Activated CD4-positive, alpha-beta T cell treated with anti-CD3 and anti-CD28 coated beads, Interleukin-2, amount 50 U/mL, for 1 hour (primary cell): ENCODE data around the gene SNPH.

Experiments used
- DNase-seq: peaks from one replicate; pipeline ENCODE4 v3.0.0-alpha.2; 2020

Gene SNPH

DNA sequence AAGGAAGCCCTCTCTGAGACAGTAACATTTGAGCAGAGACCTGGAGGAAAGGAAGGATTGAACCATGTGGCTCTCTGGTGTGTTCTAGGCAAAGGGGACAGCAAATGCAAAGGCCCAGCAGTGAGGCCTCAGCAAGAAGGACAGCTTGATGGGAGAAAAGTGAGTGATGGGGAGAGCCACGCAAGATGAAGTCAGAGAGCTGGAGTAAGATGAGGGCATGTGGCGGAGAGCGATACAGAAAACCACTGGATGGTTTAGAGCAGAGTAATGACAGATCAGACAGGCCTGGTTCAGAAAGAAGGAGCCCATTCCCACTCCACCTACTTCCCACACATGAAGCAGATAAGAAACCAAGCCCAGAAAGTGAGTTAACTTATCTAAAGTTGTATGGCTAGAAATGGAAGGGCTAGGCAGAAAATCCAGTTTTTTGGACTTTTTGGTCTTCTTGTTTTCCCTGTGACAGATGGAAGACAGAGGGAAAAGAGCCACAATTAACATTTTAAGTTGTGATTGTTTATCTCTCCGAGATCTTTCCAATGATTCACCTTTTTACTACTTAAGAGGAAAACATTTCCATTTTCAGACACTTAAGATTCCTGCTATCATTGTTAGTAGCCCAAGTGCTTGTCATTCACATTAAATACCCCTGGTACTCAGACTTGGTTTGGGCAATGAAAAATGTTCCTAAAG is 723 bp upstream of the SNPH start:
- no peak for DNase-seq

DNA sequence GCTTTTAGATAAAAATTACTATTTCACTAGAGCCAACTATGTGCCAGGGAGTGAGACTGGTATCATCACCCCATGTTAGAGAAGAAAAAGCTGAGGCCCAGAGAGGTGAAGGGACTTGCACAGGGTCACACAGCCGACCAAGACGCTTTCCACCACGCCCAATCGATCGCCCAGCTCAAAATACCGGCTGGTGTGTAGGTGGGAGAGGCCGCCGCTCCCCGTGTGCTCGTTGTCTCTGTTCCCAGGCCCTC is 253 bp upstream of the SNPH start:
- no peak for DNase-seq

DNA sequence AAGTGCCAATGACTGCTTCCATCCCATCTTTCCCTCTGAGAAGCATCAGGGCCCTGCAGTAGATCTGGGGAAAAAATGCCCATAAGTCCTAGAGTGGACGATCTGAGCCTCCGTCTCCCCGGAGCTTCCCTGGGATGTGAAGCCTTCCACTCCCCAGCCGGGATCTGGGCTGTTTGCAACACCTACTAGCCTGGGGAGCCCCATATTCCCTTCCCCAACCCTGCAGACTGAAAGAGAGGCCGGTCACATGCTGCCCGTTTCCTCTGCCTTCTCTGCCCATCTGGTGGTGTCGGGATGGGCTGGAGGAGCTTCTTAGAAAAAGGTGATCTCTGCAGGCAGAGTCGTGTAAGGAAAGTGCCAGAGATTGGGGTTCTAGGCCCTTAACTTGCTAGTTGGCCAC is 1.1 kb downstream of the SNPH start:
- DNase-seq, result no peak

DNA sequence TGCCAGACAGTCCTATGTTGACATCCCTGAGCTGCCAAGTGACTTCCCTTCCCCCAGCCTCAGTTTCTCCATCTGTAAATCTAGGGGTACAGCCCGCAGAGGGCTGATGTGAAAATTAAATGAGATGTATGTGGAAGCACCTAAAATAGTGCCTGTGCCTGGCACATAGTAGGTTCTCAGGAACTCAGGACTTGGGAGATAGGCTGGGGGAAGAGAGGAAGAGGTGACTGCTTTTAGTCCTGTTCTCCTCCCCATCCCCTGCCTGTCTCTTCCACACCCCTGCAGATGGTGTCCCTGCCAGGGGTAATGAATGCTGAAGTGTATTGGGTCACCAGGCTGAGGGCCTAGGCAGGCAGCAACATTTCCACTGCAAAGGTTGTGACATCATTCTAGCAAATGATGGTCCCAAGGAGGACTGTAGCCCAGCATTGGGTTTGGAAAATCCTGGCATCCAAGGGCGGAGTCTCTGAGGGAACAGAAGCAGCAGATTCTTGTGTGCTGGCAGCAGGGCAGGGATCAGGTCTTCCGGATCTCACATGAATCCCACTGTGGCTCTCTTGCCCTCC is 1.8 kb downstream of the SNPH start:
- DNase-seq, result no peak

DNA sequence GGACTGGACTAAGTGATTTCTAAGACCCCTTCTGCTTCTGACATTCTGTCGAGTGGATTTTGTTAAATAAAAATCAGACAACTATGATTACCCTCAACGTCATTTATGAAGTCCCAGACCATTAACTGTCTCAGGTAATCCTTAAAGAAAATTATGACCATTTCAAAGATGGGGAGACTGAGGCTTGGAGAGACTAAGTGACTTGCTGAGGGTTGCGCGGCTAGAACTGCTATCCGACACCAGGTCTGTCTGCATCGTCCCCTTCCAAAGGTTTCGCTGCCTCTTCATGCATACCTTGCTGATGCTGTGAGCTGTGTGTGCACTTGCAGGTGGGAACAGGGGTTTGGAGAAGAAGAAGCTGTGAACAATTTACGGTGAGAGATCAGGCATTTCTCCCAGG is 3.1 kb downstream of the SNPH start:
- DNase-seq, result no peak

DNA sequence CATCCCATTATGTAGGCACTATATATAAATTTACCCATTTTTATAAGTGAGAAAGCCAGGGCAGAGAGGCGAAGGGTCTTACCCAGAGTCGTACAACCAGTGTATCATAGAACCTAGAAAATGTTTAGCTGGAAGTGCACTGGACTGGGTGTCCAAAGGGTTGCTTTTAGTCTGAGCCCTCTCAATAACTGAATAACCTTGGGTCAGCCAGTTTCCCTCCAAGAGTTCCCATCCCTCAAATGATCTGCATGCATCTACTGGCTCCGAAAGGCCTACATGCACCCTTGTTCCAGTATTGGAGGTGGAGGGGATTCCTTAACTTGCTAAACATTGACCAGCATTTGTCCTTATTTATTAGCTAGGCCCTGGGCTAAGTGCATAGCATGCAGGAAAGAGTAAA is 3.8 kb downstream of the SNPH start:
- DNase-seq, result no peak

DNA sequence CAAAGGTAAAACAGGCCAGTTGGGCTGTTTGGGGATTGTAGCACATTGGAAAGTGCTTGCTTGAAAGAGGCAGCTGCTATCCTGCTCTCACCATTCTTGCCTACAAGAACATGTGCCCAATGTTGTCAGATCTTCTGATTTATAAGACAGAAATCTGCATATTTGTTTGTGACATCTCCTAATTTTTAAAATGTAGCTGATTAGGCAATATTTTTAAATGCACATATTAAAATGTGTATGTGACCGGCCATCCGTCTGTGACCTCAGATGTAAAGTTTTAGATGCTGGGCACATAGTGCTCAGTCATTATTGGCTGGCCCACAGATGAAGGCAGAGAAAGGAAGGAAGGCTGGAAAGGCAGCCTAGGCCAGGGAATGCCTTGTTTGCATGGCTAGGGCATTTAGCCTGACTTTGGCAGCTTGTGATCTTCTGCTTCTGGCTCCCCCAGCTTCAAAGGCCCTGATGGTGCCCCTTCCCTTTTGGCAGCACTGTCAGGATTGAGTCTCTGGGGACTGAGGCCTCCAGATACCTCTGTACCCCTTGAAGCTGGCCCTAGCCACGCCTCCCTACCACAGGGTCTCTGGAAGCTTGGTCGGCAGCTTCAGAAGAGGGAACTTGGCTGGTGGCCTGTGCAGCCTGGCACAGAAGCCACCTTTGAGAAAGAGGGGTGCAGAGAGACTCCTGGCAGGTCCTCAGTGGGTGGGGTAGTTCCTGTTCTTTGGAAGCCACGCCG is 6.4 kb downstream of the SNPH start:
- no peak for DNase-seq

DNA sequence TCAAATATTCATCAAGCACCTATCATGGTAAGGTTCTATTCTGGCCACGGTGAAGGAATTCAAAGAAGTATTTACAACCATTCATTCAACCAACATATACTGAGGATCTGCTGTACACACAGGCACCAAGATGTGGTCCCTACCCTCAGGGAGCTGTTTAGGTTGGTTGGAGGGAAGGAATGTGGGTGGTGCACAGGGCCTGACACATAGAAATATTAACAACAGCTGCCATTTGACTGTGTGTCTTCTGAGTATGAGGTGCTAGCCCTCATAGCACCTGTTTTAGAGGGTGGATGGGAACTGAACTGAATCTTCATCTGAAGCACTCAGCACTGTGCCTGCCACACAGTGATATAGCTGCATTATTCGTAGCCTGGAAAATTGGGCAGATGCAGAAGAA is 7.3 kb downstream of the SNPH start:
- no peak for DNase-seq

DNA sequence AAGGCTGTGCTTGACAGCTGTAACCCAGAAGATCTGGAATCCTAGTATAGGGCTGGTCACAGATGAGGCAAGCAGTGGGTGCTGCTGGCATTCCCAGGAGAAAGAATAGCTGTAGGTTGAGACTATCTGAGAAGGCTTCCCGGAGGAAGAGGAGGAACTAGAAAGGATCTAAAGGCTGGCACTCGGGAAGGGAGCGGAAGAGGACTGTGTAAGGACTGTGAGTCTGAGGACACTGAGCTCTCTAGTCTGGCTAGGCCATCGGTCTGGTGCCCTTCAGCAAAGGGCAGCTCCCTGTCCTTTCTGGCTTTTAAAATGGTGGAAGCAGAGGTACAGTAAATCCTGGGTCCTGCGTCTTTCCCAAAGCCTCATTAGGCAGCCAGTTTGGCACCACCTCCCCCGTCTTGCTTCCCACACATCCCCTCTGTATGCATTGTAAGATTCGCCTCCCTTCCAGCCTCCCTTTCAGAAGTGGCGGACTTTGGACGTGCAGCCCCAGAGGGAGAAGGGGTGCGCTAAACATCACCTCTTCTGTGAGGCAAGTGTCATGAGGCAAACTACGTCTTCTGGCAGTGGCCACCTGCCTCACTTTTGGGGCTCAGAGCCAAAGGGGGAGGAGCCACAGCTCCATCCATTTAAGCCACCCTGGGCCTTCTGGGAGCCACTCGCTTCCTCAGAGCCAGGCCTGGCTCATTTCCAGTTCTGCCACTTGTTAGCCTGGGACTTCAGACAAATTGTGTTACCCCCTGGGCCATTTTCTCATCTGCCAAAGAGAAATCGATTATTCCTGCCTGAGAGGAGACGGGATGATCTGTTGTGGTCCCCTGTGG is 8.6 kb downstream of the SNPH start:
- no peak for DNase-seq

DNA sequence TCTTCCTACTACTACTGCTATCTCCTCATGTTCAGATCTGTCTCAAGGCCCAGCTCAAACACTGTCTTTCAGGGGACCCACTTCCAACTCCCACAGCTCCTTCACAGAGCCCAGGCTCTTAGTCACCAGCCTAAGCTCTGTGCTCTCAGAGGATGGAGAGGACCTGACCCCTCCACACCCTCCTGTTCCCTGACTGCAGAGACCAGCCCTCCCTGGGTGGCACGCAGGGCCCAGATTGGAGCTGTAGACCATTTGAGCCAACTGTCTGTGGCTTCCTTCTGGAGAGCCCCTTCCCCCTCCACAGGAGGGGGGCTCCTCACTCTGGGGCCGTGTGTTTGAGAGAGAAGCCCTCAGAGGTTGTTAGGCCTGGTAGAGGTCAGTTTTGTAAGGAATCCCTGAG is 9.8 kb downstream of the SNPH start:
- no peak for DNase-seq

DNA sequence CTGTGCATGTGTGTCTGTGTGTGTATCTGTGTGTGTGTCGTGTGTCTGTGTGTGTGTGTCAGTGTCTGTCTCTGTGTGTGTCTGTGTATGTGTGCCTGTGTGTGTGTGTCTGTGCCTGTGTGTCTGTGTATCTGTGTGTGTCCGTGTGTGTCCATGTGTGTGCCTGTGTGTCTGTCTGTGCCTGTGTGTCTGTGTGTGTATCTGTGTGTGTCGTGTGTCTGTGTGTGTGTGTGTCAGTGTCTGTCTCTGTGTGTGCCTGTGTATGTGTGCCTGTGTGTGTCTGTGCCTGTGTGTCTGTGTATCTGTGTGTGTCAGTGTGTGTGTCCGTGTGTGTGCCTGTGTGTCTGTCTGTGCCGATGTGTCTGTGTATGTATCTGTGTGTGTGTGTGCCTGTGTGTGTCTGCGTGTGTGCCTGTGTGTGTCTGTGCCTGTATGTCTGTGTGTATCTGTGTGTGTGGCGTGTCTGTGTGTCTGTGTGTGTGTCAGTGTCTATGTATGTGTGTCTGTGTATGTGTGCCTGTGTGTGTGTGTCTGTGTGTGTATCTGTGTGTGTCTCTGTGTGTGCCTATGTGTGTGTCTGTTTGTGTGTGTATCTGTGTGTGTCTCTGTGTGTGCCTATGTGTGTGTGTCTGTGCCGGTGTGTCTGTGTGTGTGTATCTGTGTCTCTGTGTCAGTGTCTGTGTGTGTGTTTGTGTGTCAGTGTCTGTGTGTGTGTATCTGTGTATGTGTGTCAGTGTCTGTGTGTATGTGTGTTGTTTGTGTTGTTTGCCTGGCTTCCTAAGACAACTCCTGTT is 11.6 kb downstream of the SNPH start:
- DNase-seq, result no peak

DNA sequence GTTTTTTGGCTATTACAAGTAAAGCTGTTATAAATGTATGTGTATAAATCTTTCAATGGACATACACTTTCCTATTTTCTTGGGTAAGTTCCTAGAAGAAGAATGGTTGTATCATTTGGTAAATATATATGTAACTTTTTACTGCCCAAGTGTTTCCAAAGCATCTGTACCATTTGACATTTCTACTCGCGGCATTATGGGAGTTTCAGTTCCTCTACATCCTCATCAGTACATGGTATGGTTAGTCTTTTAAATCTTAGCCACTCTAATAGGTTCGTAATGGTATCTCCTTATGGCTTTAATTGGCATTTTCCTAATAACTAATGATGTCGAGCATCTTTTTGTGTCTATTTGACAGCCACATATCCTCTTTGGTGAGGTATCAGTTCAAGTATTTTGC is 12.9 kb downstream of the SNPH start:
- no peak for DNase-seq

DNA sequence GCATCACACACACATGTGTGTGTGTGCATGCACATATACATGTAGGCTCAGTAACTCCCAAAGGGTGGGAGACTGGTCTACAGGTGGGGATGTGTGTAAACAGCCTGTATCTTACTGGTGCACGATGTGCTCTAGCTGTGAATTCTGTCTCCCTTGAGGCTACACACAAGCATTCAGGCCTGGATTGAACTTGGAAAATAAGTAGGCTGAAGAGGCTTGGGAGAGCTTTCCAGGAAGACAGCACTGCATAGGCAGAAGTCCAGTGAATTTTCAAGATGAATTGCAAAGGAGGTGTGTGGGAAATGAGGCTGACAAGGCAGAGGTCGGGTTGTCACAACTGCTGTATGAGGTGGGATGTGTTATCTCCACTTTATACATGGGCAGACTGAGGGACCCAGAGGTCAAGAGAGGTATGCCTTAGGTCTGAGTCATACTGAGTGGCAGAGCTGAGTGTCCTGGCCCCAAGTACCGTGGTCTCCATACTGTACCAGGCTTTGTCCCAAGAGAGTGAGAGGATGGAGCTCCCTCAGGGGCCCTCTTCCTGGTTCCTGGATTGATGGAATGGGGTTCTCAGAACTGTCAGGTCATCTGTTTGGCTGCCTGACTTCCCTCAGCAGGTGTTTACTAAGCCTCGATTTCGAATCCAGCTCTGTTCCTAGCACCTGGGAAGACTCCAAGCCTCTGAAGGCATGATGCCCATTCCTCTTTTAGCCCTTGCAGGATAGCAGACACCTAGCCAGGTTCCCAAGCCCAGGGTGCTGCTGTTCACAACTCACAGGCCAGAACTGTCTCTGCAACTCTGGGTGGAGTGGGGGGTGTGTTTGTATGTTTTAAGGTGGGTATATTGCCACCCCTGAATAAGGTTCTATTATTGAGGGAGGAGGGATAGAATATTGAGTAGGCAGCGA is 14.4 kb downstream of the SNPH start:
- DNase-seq, result no peak

DNA sequence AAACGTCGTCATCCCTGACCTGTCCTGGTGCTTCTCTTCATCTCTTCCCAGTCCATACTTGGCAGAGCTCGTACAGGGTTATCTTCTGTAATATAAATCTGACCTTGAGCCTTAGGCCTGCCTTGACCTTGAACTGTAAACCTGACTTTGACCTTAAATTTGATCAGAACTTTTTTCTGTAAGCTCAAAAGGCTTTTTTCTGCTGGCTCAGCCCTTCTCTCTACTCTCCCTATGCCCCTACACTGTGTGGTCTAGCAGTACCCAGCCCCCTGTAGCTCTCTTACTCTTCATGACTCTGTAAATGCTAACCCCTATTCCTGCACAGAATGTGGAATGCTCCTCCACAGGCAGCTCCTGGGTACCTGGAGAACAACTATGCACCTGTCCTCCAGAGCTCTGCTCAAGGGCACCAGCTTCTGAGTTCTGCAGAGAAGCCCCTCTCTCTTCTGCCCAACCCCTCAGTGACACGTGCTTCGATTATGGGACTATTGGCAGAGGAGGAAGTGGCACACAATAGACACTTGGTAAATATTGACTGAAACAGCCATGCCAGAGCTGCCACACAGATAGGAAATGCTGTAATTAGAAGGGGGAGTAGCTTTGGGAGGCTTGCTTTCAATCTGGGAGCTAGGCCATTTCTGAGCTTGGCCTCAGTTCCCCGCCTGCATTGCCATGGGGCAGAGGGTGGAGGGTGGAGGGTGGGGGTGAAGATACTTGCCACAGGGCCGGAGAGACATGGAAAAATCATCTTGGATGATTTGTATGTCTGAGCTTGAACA is 15.4 kb downstream of the SNPH start:
- no peak for DNase-seq

DNA sequence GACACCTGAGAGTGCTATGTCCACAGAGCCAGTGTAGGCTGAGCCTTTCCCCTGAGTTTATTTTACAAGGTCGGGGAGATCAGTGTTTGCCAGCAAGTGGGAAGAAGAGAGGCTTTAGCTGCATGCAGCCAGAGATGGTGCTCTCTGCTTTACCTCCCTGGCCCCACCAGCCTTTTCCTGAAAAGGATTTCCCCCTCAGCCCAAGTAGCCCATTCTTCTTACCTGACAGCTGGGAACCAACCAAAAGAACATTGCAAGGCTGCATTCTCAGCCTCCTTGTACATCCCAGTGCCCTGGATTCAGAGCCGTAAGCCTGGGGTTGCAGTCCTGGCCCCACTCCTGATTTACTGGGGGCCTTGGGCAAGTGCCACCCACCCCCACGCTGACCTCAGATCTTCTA is 16.9 kb downstream of the SNPH start:
- no peak for DNase-seq

DNA sequence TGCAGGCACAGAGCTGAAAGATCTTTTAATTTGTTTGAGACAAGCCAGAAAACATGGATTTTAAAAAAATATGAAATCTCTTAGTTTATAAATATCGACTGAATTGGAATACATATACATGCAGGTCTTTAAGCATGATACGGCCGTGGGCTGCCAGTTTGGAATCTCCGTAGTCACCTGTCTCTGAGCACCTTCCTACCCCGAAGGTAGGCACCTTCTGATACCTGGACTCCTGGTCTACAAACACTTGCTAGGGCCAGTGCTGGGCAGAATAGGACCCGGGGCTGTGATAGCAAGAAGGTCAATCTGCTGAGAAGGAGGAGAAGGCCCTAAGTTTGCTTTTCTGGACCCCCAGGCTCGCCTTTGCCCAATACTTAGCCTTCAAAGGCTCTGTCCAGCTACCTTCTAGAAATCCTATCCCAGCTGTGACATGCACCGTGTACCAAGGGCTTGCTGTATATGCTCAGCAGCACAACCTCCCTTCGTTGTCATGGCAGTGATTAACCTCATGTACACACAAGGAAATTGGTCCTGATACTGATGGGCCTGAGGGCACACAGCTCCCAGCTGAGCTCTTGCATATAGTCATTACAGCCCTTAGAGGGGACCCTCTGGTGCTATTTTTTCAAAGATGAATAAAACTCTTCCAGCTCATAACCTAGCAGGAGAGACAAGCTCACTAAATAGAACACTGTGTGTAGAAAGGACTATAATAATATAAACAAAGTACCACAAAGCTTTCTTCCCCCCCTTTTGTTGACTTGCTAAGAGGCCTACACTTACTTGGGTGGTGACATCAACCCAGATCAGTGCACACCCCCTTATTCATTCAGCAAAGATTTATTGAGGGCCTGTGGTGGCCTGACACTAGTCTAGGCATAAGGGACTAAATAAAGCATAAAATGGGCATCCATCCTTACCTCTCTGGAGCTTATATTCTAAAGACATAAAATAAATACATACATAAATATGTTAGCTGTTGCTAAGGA is 17.7 kb downstream of the SNPH start:
- DNase-seq, result no peak

DNA sequence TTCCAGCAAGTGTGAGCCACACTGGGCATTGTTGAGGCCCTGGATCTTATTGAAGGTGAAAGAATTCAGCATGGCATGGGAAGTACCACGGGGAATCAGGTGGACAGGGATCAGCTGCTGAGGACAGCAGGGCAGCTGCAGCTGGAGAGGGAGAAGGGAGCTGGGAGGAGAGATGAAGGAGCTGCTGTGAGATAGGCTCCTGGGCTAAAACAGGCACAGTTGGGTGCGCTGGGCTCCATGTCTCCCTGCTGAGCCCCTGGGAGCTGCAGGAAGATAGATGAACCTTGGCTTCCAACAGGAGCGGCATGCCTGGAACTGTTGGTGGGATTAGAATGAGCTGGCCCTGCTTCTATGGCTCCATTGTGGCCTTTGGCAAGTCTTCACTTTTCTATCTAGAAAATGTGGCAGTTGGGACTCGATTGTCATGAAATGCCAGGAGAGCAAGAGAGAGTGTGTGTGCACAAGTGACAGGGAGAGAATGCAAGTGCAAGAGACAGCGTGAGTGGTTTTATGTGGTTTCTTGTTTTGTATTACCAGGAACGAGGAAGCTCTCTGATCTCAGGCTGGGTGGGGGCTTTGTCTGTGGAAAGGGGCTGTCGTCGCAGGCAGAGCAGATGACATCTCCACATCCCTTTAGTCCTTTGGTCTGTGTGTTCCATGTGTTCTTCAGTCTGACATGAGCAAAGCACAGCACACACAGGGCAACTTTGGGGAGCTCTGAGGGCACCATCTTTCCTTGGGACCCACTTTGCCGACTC is 20.4 kb downstream of the SNPH start:
- peak; percentile 29 for DNase-seq

DNA sequence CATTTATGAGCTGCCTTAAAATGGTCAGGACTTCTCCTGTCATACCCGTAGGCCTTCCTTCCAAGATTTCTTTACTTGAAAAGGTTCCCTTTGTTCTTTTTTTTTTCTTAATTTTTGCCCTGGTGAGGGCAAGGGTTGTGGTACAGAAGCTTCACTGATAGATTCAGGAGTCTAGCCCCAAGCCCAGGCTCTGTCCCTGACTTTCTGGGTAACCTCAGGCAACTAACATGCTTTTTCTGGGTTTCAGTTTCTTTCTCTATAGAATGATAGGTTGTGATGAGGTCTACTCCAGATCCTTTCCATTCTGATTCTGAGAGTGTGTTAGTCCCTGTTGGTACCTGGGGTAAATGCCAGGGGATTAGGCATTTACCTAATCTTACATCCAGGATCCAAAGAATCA is 21.2 kb downstream of the SNPH start:
- DNase-seq, result no peak
